Left lung (tissue), 10 donors: ENCODE measurements around the gene ARSB. TPM values are rescaled to one million over a fixed set of nuclear protein-coding genes. Genes with fewer than 3 reads are reported as not detected.

Experiments used
- ATAC-seq: fragments of 200-7000 bp; cut with Tn5 transposase; one replicate; pipeline ENCODE4 v1.9.1; 2020; ENCODE audit warnings: moderate library complexity
- DNase-seq, 4 donors: peaks; one replicate each; pipeline ENCODE4 v3.0.0-alpha.2; 2013 to 2020
- H3K27ac ChIP-seq, 2 donors: fragments of 200-600 bp; sonication (generic) in 1 of 2; one replicate each; pipeline versions ENCODE4 v1.5.0 to v1.8.0; 2020 to 2021
- H3K27me3 ChIP-seq, 2 donors: fragments of 200-600 bp; sonication (generic) in 1 of 2; one replicate each; pipeline versions ENCODE4 v1.5.0 to v1.8.0; 2020 to 2021
- H3K36me3 ChIP-seq, 2 donors: fragments of 200-600 bp; sonication (generic) in 1 of 2; one replicate each; pipeline versions ENCODE4 v1.5.0 to v1.8.0; 2020 to 2021
- H3K4me1 ChIP-seq, 2 donors: fragments of 200-600 bp; one replicate each; pipeline ENCODE4 v1.8.0; 2021
- H3K4me3 ChIP-seq, 2 donors: fragments of 200-600 bp; sonication (generic) in 1 of 2; one replicate each; pipeline versions ENCODE4 v1.5.0 to v1.8.0; 2020 to 2021; ENCODE audit warnings: mild to moderate bottlenecking in 1 of 2
- H3K9me3 ChIP-seq, 2 donors: fragments of 200-600 bp; sonication (generic) in 1 of 2; one replicate each; pipeline versions ENCODE4 v1.5.0 to v1.8.0; 2020 to 2021
- intact Hi-C, 2 donors: fragments of 100-400 bp; cut with DNase I; formaldehyde crosslinking; loops; one replicate each; pipeline versions ENCODE4 v1.11.2 to v1.14.2; 2022
- polyA plus RNA-seq, 6 donors: library from polyadenylated mRNA; unstranded; fragments of 120-200 nt; gene quantifications; one replicate each; pipeline ENCODE4 v1.2.1, GENCODE V29; 2013; ENCODE audit not compliant: insufficient read length in 6 of 6
- total RNA-seq, 2 donors: library from RNA; stranded (reverse); fragmentation: NEBNext Ultra II Directional; extraction: Animal tissue kit (Norgen Biotek cat#: 25700); gene quantifications; one replicate each; pipeline ENCODE4 v1.2.1, GENCODE V29; 2021
- TF ChIP-seq, protein P1 (sequence below), 2 donors: fragments of 200-600 bp; sonication (generic) in 1 of 2; IDR thresholded peaks; one replicate each; pipeline versions ENCODE4 v1.5.0 to v1.8.0; 2021; ENCODE audit warnings: antibody characterized with exemption in 2 of 2
- donor health status: DM: no; HTN: yes; CAD: no.
- donor health status: DM: no; HTN: no; CAD: no.

Gene ARSB
- total and polyA plus RNA-seq, 8 donors = 13.2 to 26.0 (median 16.8) TPM

DNA sequence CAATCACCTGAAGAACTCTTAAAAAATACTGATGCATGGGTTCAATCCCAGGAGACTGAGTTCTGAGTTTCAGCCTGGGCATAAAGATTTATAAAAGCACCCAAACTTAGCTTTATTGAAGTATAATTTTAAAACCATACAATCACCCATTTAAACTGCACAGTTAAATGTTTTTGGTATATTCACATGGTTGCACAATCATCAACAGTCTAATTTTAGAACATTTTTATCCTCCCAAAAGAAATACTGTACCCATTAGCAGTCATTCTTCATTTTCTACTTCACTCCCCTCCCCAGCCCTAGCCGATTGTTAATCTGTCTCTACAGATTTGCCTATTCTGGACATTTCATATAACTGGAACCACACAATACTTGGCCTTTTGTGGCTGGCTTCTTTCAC is 141.7 kb downstream of the ARSB start:
- intact Hi-C loops = no loop called here
- ATAC-seq = no peak
- no peaks in the 10 kb centered on the region for H3K27me3 ChIP-seq
- no peak overlapping the region for H3K27ac ChIP-seq
- H3K36me3 ChIP-seq = no peaks in the 10 kb centered on the region
- DNase-seq = no peak
- H3K4me1 ChIP-seq = no peaks in the 10 kb centered on the region
- TF ChIP-seq, protein P1, sequence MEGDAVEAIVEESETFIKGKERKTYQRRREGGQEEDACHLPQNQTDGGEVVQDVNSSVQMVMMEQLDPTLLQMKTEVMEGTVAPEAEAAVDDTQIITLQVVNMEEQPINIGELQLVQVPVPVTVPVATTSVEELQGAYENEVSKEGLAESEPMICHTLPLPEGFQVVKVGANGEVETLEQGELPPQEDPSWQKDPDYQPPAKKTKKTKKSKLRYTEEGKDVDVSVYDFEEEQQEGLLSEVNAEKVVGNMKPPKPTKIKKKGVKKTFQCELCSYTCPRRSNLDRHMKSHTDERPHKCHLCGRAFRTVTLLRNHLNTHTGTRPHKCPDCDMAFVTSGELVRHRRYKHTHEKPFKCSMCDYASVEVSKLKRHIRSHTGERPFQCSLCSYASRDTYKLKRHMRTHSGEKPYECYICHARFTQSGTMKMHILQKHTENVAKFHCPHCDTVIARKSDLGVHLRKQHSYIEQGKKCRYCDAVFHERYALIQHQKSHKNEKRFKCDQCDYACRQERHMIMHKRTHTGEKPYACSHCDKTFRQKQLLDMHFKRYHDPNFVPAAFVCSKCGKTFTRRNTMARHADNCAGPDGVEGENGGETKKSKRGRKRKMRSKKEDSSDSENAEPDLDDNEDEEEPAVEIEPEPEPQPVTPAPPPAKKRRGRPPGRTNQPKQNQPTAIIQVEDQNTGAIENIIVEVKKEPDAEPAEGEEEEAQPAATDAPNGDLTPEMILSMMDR (IDR thresholded peaks at IDR 0.05) = no peak
- H3K9me3 ChIP-seq = peaks cover 0 to 9% of the 10 kb centered on the region in 2 donors
- H3K4me3 ChIP-seq = no peak overlapping the region

DNA sequence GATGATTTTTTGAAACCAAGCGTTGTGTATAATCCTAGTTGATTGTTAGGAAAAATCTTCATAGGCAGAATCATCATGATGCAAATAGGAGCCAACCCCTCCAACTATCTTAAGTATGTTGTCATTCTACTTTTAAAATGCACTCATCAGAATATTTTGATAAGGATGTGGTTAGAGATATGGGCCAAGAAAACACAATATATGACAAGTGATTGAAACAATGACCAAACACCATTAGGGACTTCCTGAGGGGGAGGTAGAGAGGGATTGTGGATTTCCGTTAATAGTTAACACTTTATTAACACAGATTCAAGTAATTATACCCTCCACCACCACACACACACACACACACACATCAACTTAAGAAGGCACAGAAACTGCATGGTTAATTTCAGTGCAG is 143.3 kb downstream of the ARSB start:
- Histone ChIP-seq H3K36me3 (peaks cover 0 to 3% of the 10 kb centered on the region in 2 donors), H3K27me3 (no peaks in the 10 kb centered on the region), H3K9me3 (peaks cover 0 to 9% of the 10 kb centered on the region in 2 donors), H3K27ac (no peak overlapping the region), H3K4me3 (no peak overlapping the region), H3K4me1 (no peaks in the 10 kb centered on the region)
- TF ChIP-seq, protein P1 (IDR thresholded peaks at IDR 0.05) = no peak
- intact Hi-C loops = no loop called here
- ATAC-seq = no peak
- DNase-seq = no peak

DNA sequence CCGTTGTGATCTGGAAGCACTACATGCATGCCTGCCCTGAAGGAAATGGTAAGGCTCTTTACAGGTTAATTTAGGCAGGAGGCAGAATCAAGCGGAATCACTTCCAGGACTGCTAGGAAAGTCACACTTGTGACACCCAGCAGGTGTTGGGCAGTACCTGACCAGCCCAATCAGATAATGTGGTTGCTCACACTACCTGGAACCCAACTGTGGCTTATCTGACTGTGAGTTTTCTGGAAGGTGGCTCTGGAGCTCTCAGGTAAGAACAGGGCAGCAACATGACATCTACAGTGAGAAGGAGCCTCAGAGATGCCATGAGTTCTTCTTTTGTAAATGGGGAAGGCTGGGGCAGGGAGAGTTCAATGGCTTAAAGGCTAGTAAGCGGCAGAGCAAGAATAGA is 146.4 kb downstream of the ARSB start:
- ATAC-seq = no peak

DNA sequence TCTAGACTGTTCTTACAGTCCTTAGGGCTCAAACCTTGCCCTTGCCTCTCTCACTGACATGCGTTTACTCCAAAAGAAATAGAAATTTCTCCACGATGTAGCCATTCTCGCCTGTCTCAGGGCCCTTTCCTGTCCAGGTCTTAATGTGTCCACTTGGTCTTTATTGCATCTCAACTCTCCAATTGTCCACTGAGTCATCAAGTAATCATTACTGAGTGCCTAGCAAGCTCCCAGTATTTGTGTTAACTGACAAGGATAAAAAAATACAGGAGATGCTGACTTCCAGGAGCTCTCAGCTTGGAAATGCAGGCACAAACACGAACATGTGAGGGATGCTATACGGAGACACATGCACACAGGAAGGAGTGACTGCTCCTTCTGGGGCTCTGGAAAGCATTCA is 147.3 kb downstream of the ARSB start:
- DNase-seq = no peak
- TF ChIP-seq, protein P1 (IDR thresholded peaks at IDR 0.05) = no peak
- no peak overlapping the region for H3K4me3 ChIP-seq

More for the DNA sequence above, 146.4 kb downstream of the ARSB start:
- DNase-seq = no peak
- Histone ChIP-seq H3K36me3 (peaks cover 0 to 11% of the 10 kb centered on the region in 2 donors), H3K27ac (no peak overlapping the region), H3K27me3 (no peaks in the 10 kb centered on the region), H3K4me1 (no peaks in the 10 kb centered on the region), H3K4me3 (no peak overlapping the region), H3K9me3 (no peaks in the 10 kb centered on the region)
- intact Hi-C loops = no loop called here
- TF ChIP-seq, protein P1 (IDR thresholded peaks at IDR 0.05) = no peak

DNA sequence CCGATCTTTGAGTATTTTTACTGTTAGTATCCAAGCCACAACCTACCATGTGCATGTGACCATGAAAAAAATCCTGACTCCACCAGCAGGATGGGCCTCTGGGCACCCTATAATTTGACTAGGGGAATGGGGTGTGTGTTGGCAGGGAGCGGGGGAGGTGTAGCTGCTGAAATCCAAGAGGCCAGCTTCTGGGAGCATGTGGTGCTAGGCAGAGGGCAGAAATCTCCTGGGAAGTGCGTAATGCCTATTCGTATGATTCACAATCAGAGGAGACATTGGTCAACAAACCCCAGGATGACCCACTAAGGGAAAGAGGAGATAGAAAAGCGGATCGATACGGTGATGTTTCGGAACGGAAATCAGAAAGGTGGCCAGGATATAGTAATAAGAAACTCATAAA is 149.9 kb downstream of the ARSB start:
- no peak for ATAC-seq
- H3K4me1 ChIP-seq = no peaks in the 10 kb centered on the region
- no peaks in the 10 kb centered on the region for H3K27me3 ChIP-seq
- no peak for DNase-seq
- peaks cover 0 to 11% of the 10 kb centered on the region in 2 donors for H3K36me3 ChIP-seq
- H3K9me3 ChIP-seq = no peaks in the 10 kb centered on the region
- no peak overlapping the region for H3K27ac ChIP-seq
- no peak overlapping the region for H3K4me3 ChIP-seq
- TF ChIP-seq, protein P1 (IDR thresholded peaks at IDR 0.05) = no peak
- intact Hi-C loops = no loop called here

More for the DNA sequence above, 147.3 kb downstream of the ARSB start:
- Histone ChIP-seq H3K36me3 (peaks cover 0 to 11% of the 10 kb centered on the region in 2 donors), H3K9me3 (no peaks in the 10 kb centered on the region), H3K27me3 (no peaks in the 10 kb centered on the region), H3K27ac (no peak overlapping the region), H3K4me1 (no peaks in the 10 kb centered on the region)
- no peak for ATAC-seq
- intact Hi-C loops = no loop called here
